Tibial nerve (tissue), 3 donors: ENCODE data around the gene TMEM109.

Experiments used
- CTCF ChIP-seq, 5 experiments: fragments of 200-600 bp in 3 of 5; fragments of 450-650 bp in 2 of 5; sonication (generic) in 3 of 5; IDR thresholded peaks; one replicate each; pipeline ENCODE4 v1.5.1; 2016 to 2019; ENCODE audit warnings: antibody characterized with exemption in 5 of 5, mild to moderate bottlenecking in 3 of 5, moderate library complexity in 2 of 5
- POLR2A ChIP-seq, 2 donors: fragments of 450-650 bp; IDR thresholded peaks; one replicate each; pipeline ENCODE4 v1.6.1; 2017; ENCODE audit warnings: antibody characterized with exemption in 2 of 2, mild to moderate bottlenecking in 2 of 2, moderate library complexity in 2 of 2

- TF ChIP-seq CTCF (IDR thresholded peaks at IDR 0.05) (no peak), POLR2A (IDR thresholded peaks at IDR 0.05) (no peak)
Measured at GRCh38 chr11:60923800-60924109, 9.8 kb downstream of the TMEM109 start.
